HepG2 (cell line): Measurements from ENCODE around the gene GADL1. TPM values are rescaled to one million over a fixed set of nuclear protein-coding genes. Genes with fewer than 3 reads are reported as not detected.

Experiments
- ATAC-seq: fragments of 200-7000 bp; cut with Tn5 transposase; 3 replicates; pipeline ENCODE4 v1.9.1; 2020; ENCODE audit warnings: mild to moderate bottlenecking, moderate library complexity
- BruUV-seq: library from RNA; stranded (reverse); fragments of 400-500 nt; replicated peaks from 2 replicates; lab custom pipeline; 2021; lab: Mats Ljungman, UMichigan
- CTCF ChIA-PET: fragments of 300-600 bp; formaldehyde crosslinking; extraction: SDS; loops from one replicate; lab custom pipeline; 2021; ENCODE audit warnings: low total read pairs, inconsistent platforms, low intra/inter-chr PET ratio; lab: Yijun Ruan, JAX
- POLR2A ChIA-PET: fragments of 350-600 bp; sonication (Branson Sonifier 250); formaldehyde crosslinking; loops from one replicate; lab custom pipeline; 2020; ENCODE audit warnings: antibody characterized with exemption, inconsistent platforms; lab: Yijun Ruan, JAX
- DNase-seq: peaks from one replicate; pipeline ENCODE4 v3.0.0-alpha.2; 2015; ENCODE audit warnings: low spot score
- FAIRE-seq: peaks from 3 replicates; lab custom pipeline; 2011; peaks lifted over from hg19 to GRCh38; lab: Jason Lieb, UNC
- H2AFZ ChIP-seq: one replicate; pipeline ENCODE4 v1.6.1; 2011; ENCODE audit warnings: low read length, inconsistent platforms
- H3K27ac ChIP-seq: fragments of 300-600 bp; 3 replicates; pipeline ENCODE4 v1.8.0; 2011; ENCODE audit warnings: mixed run types, mild to moderate bottlenecking, mixed read lengths, low read length, inconsistent platforms; ENCODE audit not compliant: insufficient read depth; ENCODE audit errors: extremely low read length
- H3K27me3 ChIP-seq, 2 experiments: fragments of 200-600 bp in 1 of 2; 2 replicates in 1 of 2; 3 replicates in 1 of 2; pipeline versions ENCODE4 v1.6.0 to v1.8.0; 2011; ENCODE audit warnings: low read length in 2 of 2, mild to moderate bottlenecking in 2 of 2, moderate library complexity in 2 of 2, inconsistent platforms in 1 of 2; ENCODE audit not compliant: insufficient read depth in 2 of 2, control insufficient read depth in 1 of 2
- H3K36me3 ChIP-seq, 2 experiments: fragments of 200-600 bp in 1 of 2; replicated peaks in 1 of 2; 2 replicates in 1 of 2; 3 replicates in 1 of 2; pipeline versions ENCODE4 v1.5.1 to v1.8.0; 2011; ENCODE audit warnings: low read length in 2 of 2, inconsistent platforms in 1 of 2; ENCODE audit not compliant: insufficient read depth in 2 of 2, control insufficient read depth in 1 of 2
- H3K4me1 ChIP-seq: 2 replicates; pipeline ENCODE4 v1.5.1; 2012; ENCODE audit warnings: low read length, inconsistent platforms; ENCODE audit not compliant: insufficient read depth
- H3K4me2 ChIP-seq: 2 replicates; pipeline ENCODE4 v1.6.0; 2011; ENCODE audit warnings: low read depth, low read length, inconsistent platforms
- H3K4me3 ChIP-seq, 3 experiments: fragments of 200-600 bp in 1 of 3; sonication (generic), shearing (Covaris generic) in 1 of 3; replicated peaks in 1 of 3; 2 replicates each; pipeline ENCODE4 v1.5.1; 2011 to 2016; ENCODE audit warnings: low read length in 3 of 3, inconsistent platforms in 2 of 3, low read depth in 2 of 3, mild to moderate bottlenecking in 2 of 3, control low read depth in 1 of 3, mixed read lengths in 1 of 3; ENCODE audit not compliant: insufficient read depth in 1 of 3
- H3K79me2 ChIP-seq: one replicate; pipeline ENCODE4 v1.6.1; 2011; ENCODE audit warnings: low read length, inconsistent platforms; ENCODE audit not compliant: insufficient read depth
- H3K9ac ChIP-seq: 2 replicates; pipeline ENCODE4 v1.6.0; 2011; ENCODE audit warnings: mild to moderate bottlenecking, low read depth, low read length, inconsistent platforms; ENCODE audit not compliant: insufficient read depth
- H3K9me3 ChIP-seq: 2 replicates; pipeline ENCODE4 v1.5.1; 2012; ENCODE audit warnings: mild to moderate bottlenecking, low read length
- H4K20me1 ChIP-seq: 2 replicates; pipeline ENCODE4 v1.6.0; 2011; ENCODE audit warnings: inconsistent platforms, mild to moderate bottlenecking, low read length, moderate library complexity; ENCODE audit not compliant: insufficient read depth
- HOXA3 ChIP-seq: sonication (generic); formaldehyde crosslinking; IDR thresholded peaks from 2 replicates; pipeline ENCODE4 v1.5.0; 2020; ENCODE audit warnings: missing genetic modification reagents
- KDM1A ChIP-seq: IDR thresholded peaks from 2 replicates; pipeline ENCODE4 v1.6.1; 2016; ENCODE audit warnings: missing compliant biosample characterization
- NBN ChIP-seq: fragments of 450-650 bp; conservative IDR thresholded peaks from 2 replicates; pipeline ENCODE4 v1.6.1; 2017
- RAD51 ChIP-seq: fragments of 450-650 bp; IDR thresholded peaks from 2 replicates; pipeline ENCODE4 v1.6.1; 2016; ENCODE audit warnings: borderline replicate concordance
- TGIF2 ChIP-seq: IDR thresholded peaks from 2 replicates; pipeline ENCODE4 v1.6.1; 2016; ENCODE audit warnings: control low read depth, missing compliant biosample characterization
- ZBTB25 ChIP-seq: IDR thresholded peaks from 2 replicates; pipeline ENCODE4 v1.6.1; 2018; ENCODE audit warnings: missing genetic modification reagents
- ZXDC ChIP-seq: sonication (generic); formaldehyde crosslinking; IDR thresholded peaks from 2 replicates; pipeline ENCODE4 v1.5.0; 2020; ENCODE audit warnings: mild to moderate bottlenecking, missing genetic modification reagents
- WGBS: methylation state at CpG from one replicate; pipeline ENCODE4 v1.1.6; 2017; ENCODE audit warnings: low lambda C conversion rate; 5-methylcytosine and 5-hydroxymethylcytosine counted together
- in situ Hi-C: cut with HindIII; loops from 2 replicates; pipeline ENCODE4 v1.10.0; 2017; ENCODE audit warnings: low pct_unique_long_range_greater_than_20kb; ENCODE audit not compliant: extremely low pct_ligation_motif_present
- intact Hi-C: fragments of 100-400 bp; cut with micrococcal nuclease; formaldehyde crosslinking; loops from one replicate; pipeline ENCODE4 v1.10.0; 2022; ENCODE audit not compliant: unreplicated experiment
- polyA plus RNA-seq, 8 experiments: library from polyadenylated mRNA; depleted of rRNA in 3 of 8; stranded (reverse) in 7 of 8; unstranded in 1 of 8; fragments of >200 nt; fragmentation: Illumina TruSeq in 4 of 8; extraction: Trizol in 4 of 8; gene quantifications; 2 replicates each; pipeline versions ENCODE4 v1.2.1 to v1.2.3, GENCODE V29; 2011 to 2016; ENCODE audit warnings: low read depth in 4 of 8, missing spikeins in 1 of 8, mixed read lengths in 1 of 8; ENCODE audit not compliant: insufficient read depth in 1 of 8
- total RNA-seq, 5 experiments: library from RNA; depleted of rRNA; stranded (reverse); fragments of >200 nt; fragmentation: Illumina TruSeq; extraction: Trizol; gene quantifications; 2 replicates each; pipeline ENCODE4 v1.2.3, GENCODE V29; 2016; ENCODE audit warnings: low read depth in 1 of 5

Gene GADL1
- total and polyA plus RNA-seq, 2 of the 13 experiments (the other 11 are each of a cell fraction or from before 2014, with no cell fraction given): not detected

GRCh38 chr3:30893678-30894325 lies 659 bp downstream of the GADL1 start:
- H3K79me2 ChIP-seq: no peaks in the 10 kb centered on the region
- no peak overlapping the region for H3K27ac ChIP-seq
- 35% methylated on average over 8 of the region's 8 CpGs for WGBS
- POLR2A ChIA-PET: no interaction called here
- no peaks in the 10 kb centered on the region for H3K4me1 ChIP-seq
- no peaks in the 10 kb centered on the region for H4K20me1 ChIP-seq
- no peak for TF ChIP-seq TGIF2 (CRISPR knock-in tag)
- TF ChIP-seq ZXDC (CRISPR knock-in tag): no peak
- no peak for TF ChIP-seq NBN
- BruUV-seq: no TSS peak
- no peak overlapping the region for H3K4me3 ChIP-seq
- no peak for FAIRE-seq
- in situ Hi-C loops: no loop called here
- no peaks in the 10 kb centered on the region for H3K36me3 ChIP-seq
- no peak overlapping the region for H3K9ac ChIP-seq
- H3K4me2 ChIP-seq: peak overlapping the region; percentile 56
- intact Hi-C loops: loop anchor here (10.0 kb wide), 1 partner anchor 119 kb away; no protein-coding TSS in a partner anchor
- H3K27me3 ChIP-seq: peaks cover 1 to 25% of the 10 kb centered on the region in 2 experiments; a peak in 3 of 5 replicates
- CTCF ChIA-PET: no interaction called here
- no peak for ATAC-seq
- H2AFZ ChIP-seq: no peak overlapping the region
- no peaks in the 10 kb centered on the region for H3K9me3 ChIP-seq
- DNase-seq: no peak

- ChIA-PET CTCF (no interaction called here), POLR2A (no interaction called here)
- Histone ChIP-seq H3K79me2 (no peaks in the 10 kb centered on the region), H3K9ac (no peak overlapping the region), H2AFZ (no peak overlapping the region), H3K4me3 (no peak overlapping the region), H3K9me3 (no peaks in the 10 kb centered on the region), H3K27ac (no peak overlapping the region), H3K4me2 (no peak overlapping the region), H3K4me1 (no peaks in the 10 kb centered on the region), H3K27me3 (peaks cover 1 to 25% of the 10 kb centered on the region in 2 experiments; a peak in 3 of 5 replicates), H3K36me3 (no peaks in the 10 kb centered on the region), H4K20me1 (no peaks in the 10 kb centered on the region)
- in situ Hi-C loops: no loop called here
- BruUV-seq: no TSS peak
- DNase-seq: no peak
- no peak for FAIRE-seq
- intact Hi-C loops: loop anchor here (10.0 kb wide), 1 partner anchor 116 kb away; no protein-coding TSS in a partner anchor
- no peak for ATAC-seq
- 3% methylated on average over 1 of the region's 1 CpG for WGBS
- TF ChIP-seq ZBTB25: no peak
- no peak for TF ChIP-seq HOXA3 (CRISPR knock-in tag)
- no peak for TF ChIP-seq RAD51
- TF ChIP-seq KDM1A (CRISPR knock-in tag): no peak
Observed at GRCh38 chr3:30890907-30891306, 3.6 kb downstream of the GADL1 start.
